ENCODE measurements around the gene PHLPP1.

PHLPP1 gene

DNA sequence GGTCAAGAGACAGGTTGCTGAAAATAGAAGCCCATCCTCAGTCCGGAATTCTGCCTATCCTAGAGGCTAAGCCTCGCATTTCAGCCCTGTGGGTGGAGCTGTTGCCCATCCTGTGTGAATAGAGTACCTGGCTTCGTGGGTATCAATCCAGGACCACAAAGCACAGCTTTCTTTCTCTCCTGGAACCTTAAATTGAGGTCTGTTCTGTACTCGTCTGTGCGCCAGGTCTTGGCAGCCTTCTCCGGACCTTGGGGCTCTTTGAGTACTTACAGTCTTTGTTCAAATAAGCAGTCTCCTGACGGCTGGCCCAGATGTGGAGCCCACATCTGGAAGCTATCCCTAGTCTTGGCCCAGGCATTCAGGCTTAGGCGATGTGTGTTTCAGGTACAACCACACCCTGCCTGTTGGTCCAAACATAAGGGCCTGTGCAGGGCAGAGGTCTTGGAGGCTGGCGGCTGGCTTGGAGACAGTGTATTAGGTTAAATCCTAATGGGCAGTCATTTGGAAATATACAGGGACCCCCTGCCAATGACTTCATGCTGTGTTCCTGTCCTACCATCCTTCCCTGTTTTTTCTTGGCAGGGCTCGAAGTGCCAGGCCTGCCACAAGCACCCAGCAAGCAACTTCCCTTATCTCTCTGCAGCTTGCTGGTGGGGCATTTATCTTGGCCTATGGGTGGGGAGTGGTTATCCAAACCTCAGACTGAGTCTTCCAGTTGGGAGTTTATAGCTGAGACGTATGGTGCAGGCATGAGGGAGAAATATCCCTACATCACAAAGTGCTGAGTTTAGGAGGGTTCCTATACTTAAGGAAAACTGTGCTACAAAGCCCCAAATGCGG lies 310.1 kb downstream of the PHLPP1 start:
- DNase-seq: no peak

DNA sequence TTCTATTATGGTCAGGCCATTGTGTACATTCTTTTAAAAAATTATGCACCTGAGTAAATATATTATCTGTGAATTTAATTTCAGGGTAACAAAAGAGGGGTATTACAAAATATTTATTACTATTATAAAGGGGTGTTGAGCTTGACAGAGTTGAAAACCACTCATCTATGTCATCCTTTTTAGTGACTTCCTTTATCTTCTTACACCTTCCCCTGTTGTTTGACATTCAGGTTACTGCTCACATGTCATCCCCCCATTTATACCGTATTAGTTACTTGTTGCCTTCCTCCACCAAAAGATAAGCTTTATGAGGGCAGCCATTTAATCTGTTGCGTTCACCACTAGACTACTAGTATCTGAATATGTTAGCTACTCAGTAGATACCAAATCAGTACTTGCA lies 313.0 kb downstream of the PHLPP1 start:
- no peak for DNase-seq
